ENCODE results near the gene KCNT1.

- TF ChIP-seq GATA3 (IDR thresholded peaks at IDR 0.05; ENCODE audit: low read depth, low read length) (no peak), GATA2 (IDR thresholded peaks at IDR 0.05; ENCODE audit: low read depth, low read length) (no peak)
Measured at GRCh38 chr9:135707252-135708138, 5.5 kb downstream of the KCNT1 start.
